Vagina (tissue), 2 donors: ENCODE data around the gene THPO.

Experiments
- POLR2A ChIP-seq, 2 donors: fragments of 450-650 bp; IDR thresholded peaks; one replicate each; pipeline ENCODE4 v1.6.1; 2017; ENCODE audit warnings: antibody characterized with exemption in 2 of 2, mild to moderate bottlenecking in 2 of 2, moderate library complexity in 2 of 2
- POLR2AphosphoS5 ChIP-seq, 2 donors: sonication (generic); formaldehyde crosslinking; IDR thresholded peaks; one replicate each; pipeline ENCODE4 v1.9.0; 2017; ENCODE audit warnings: antibody characterized with exemption in 2 of 2, mild to moderate bottlenecking in 2 of 2, low read depth in 1 of 2; ENCODE audit not compliant: insufficient read depth in 1 of 2
- TF ChIP-seq, protein P1 (sequence below), 3 experiments: fragments of 450-650 bp in 2 of 3; fragments of 200-600 bp in 1 of 3; sonication (generic) in 1 of 3; IDR thresholded peaks; one replicate each; pipeline ENCODE4 v1.5.1; 2017 to 2019; ENCODE audit warnings: antibody characterized with exemption in 3 of 3, mild to moderate bottlenecking in 2 of 3, moderate library complexity in 2 of 3

GRCh38 chr3:184338511-184338945, 39.5 kb downstream of the THPO start:
- TF ChIP-seq POLR2AphosphoS5 (IDR thresholded peaks at IDR 0.05; ENCODE audit: insufficient read depth in 1 of 2, low read depth in 1 of 2) (peak in 1 of 2 donors; percentile 80), POLR2A (IDR thresholded peaks at IDR 0.05) (no peak)
- TF ChIP-seq, protein P1, sequence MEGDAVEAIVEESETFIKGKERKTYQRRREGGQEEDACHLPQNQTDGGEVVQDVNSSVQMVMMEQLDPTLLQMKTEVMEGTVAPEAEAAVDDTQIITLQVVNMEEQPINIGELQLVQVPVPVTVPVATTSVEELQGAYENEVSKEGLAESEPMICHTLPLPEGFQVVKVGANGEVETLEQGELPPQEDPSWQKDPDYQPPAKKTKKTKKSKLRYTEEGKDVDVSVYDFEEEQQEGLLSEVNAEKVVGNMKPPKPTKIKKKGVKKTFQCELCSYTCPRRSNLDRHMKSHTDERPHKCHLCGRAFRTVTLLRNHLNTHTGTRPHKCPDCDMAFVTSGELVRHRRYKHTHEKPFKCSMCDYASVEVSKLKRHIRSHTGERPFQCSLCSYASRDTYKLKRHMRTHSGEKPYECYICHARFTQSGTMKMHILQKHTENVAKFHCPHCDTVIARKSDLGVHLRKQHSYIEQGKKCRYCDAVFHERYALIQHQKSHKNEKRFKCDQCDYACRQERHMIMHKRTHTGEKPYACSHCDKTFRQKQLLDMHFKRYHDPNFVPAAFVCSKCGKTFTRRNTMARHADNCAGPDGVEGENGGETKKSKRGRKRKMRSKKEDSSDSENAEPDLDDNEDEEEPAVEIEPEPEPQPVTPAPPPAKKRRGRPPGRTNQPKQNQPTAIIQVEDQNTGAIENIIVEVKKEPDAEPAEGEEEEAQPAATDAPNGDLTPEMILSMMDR (IDR thresholded peaks at IDR 0.05) = no peak
